Muscle layer of colon (tissue), 2 donors: Measurements from ENCODE around the gene SRPX.

Experiments used
- H3K27ac ChIP-seq: one replicate; pipeline ENCODE4 v1.7.0; 2013; ENCODE audit warnings: low read depth, mild to moderate bottlenecking, low read length, moderate library complexity
- H3K27me3 ChIP-seq, 2 donors: one replicate each; pipeline ENCODE4 v1.7.0; 2013; ENCODE audit warnings: low read length in 2 of 2, mild to moderate bottlenecking in 2 of 2; ENCODE audit not compliant: insufficient read depth in 2 of 2, control insufficient read depth in 1 of 2
- H3K36me3 ChIP-seq: one replicate; pipeline ENCODE4 v1.7.0; 2013; ENCODE audit warnings: mild to moderate bottlenecking, low read length; ENCODE audit not compliant: insufficient read depth
- H3K4me1 ChIP-seq: one replicate; pipeline ENCODE4 v1.7.0; 2013; ENCODE audit warnings: mild to moderate bottlenecking, low read length; ENCODE audit not compliant: insufficient read depth
- H3K4me3 ChIP-seq, 2 donors: one replicate each; pipeline ENCODE4 v1.7.0; 2013; ENCODE audit warnings: low read length in 2 of 2, low read depth in 1 of 2, mild to moderate bottlenecking in 1 of 2, moderate library complexity in 1 of 2
- H3K9ac ChIP-seq: one replicate; pipeline ENCODE4 v1.7.0; 2013; ENCODE audit warnings: low read length
- H3K9me3 ChIP-seq: one replicate; pipeline ENCODE4 v1.7.0; 2013; ENCODE audit warnings: mild to moderate bottlenecking, low read length
- donor health status: abdominal sarcoma.
- donor health status: Adenocarcinoma of cecum.

The SRPX gene

GRCh38 chrX:38103857-38104812 lies 116.5 kb downstream of the SRPX start:
- H3K9me3 ChIP-seq, result no peaks in the 10 kb centered on the region
- H3K27ac ChIP-seq, result no peak overlapping the region
- no peaks in the 10 kb centered on the region for H3K36me3 ChIP-seq
- H3K27me3 ChIP-seq, result no peaks in the 10 kb centered on the region
- no peaks in the 10 kb centered on the region for H3K4me1 ChIP-seq
- no peak overlapping the region for H3K9ac ChIP-seq
- H3K4me3 ChIP-seq, result no peak overlapping the region

GRCh38 chrX:38102875-38103274 lies 117.8 kb downstream of the SRPX start:
- Histone ChIP-seq H3K36me3 (no peaks in the 10 kb centered on the region), H3K27me3 (no peaks in the 10 kb centered on the region), H3K4me1 (no peaks in the 10 kb centered on the region), H3K27ac (no peak overlapping the region), H3K9ac (no peak overlapping the region), H3K9me3 (no peaks in the 10 kb centered on the region), H3K4me3 (no peak overlapping the region)

- H3K27ac ChIP-seq, result no peak overlapping the region
- no peak overlapping the region for H3K4me3 ChIP-seq
- H3K27me3 ChIP-seq, result no peaks in the 10 kb centered on the region
- no peak overlapping the region for H3K9ac ChIP-seq
- no peaks in the 10 kb centered on the region for H3K9me3 ChIP-seq
- no peaks in the 10 kb centered on the region for H3K4me1 ChIP-seq
- H3K36me3 ChIP-seq, result no peaks in the 10 kb centered on the region
These were observed 118.4 kb downstream of the SRPX start for GRCh38 chrX:38102240-38102639.

- no peak overlapping the region for H3K4me3 ChIP-seq
- no peaks in the 10 kb centered on the region for H3K4me1 ChIP-seq
- H3K27ac ChIP-seq, result no peak overlapping the region
- no peak overlapping the region for H3K9ac ChIP-seq
- no peaks in the 10 kb centered on the region for H3K9me3 ChIP-seq
- no peaks in the 10 kb centered on the region for H3K27me3 ChIP-seq
- no peaks in the 10 kb centered on the region for H3K36me3 ChIP-seq
These were observed 121.0 kb downstream of the SRPX start for GRCh38 chrX:38099688-38100087.
